ENCODE data around the gene SLC66A2.

- no peak for TF ChIP-seq ZNF552 (CRISPR knock-in tag; IDR thresholded peaks at IDR 0.05; ENCODE audit: borderline replicate concordance)
- no peak for TF ChIP-seq POLR2A (IDR thresholded peaks at IDR 0.05; ENCODE audit: insufficient read depth in 1 of 2, low read depth in 2 of 2, low read length in 2 of 2)
- no peak for TF ChIP-seq ZNF143 (CRISPR knock-in tag; IDR thresholded peaks at IDR 0.05)
- no peak for TF ChIP-seq REST (IDR thresholded peaks at IDR 0.05; ENCODE audit: borderline replicate concordance in 1 of 2, low read depth in 1 of 2, low read length in 2 of 2)
- no peak for TF ChIP-seq KLF12 (CRISPR knock-in tag; IDR thresholded peaks at IDR 0.05; ENCODE audit: borderline replicate concordance)
- TF ChIP-seq EP300 (IDR thresholded peaks at IDR 0.05; ENCODE audit: low read depth in 2 of 2, low read length in 2 of 2) = no peak
- no peak for TF ChIP-seq EP300 (CRISPR knock-in tag; IDR thresholded peaks at IDR 0.05; ENCODE audit: borderline replicate concordance)
Observed at GRCh38 chr18:79856119-79857007, 95.1 kb downstream of the SLC66A2 start.
